Measurements from ENCODE around the gene CASKIN1.

The CASKIN1 gene

DNA sequence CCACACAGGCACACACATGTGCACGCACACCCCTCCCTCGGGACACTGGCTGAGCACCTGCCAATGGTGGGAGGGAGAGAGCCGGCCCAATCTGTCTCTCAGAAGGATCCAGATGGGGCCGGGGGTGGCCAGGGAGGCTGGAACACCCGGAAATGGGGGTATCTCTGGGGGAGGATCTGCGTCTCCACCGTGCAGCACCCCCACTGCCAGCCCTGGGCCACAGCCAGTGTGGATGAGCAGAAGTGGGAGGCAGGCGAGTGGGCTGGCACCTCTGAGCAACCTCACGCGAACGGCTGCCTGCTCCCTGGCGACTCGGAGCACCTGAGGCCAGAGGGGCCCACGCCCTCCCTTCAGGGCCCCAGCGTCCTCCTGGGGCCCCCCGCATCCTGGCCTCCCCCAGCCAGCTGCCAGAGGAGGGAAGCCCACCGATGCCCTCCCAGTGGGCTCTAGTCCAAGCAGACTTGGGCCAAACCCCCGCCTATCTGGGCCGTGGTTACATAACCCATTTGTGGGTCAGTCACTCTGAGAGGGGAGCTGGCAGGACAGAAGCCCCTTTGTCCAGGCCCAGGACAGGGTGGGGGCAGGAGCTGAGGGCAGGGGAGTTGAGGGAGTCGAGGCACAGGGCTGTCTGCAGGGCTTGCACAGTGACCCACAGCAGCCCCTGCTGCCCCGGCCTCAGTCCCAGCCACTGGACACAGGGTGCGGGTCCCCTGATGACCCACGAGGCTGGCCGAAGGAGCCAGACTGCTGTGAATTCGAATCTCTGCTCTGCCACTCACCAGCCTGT, 5.6 kb downstream of the CASKIN1 start:
- DNase-seq = no peak

DNA sequence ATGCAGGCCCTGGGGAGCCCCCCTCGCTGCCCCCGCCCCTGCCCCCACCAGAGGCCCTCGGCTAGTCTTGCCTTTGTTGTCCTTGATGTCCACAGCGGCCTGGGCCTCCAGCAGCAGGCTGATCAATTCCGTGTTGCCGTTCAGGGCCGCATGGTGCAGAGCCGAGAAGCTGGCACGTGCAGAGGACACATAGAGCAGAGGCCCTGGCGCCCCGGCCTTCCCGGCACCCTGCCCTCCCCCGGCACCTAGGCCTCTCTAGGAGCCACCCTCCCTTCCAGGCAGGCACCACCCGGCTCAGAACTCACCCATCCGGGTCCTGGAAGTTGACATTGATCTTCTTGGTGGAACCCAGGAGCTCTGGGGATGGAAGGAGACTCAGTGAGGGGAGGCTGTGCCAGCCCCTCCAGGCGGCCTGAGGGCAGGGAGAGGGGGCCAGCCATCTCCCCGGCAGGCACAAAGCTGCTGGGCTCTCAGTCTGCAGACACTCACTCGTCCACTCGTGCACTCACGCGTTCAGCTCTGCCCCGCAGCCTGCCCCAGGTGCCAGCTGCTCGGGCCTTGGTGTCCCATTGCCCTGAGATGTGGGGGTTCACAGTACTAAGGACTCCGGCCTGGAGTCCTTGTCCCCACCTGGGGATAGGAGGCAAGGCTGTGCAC, 6.3 kb downstream of the CASKIN1 start:
- DNase-seq = no peak

DNA sequence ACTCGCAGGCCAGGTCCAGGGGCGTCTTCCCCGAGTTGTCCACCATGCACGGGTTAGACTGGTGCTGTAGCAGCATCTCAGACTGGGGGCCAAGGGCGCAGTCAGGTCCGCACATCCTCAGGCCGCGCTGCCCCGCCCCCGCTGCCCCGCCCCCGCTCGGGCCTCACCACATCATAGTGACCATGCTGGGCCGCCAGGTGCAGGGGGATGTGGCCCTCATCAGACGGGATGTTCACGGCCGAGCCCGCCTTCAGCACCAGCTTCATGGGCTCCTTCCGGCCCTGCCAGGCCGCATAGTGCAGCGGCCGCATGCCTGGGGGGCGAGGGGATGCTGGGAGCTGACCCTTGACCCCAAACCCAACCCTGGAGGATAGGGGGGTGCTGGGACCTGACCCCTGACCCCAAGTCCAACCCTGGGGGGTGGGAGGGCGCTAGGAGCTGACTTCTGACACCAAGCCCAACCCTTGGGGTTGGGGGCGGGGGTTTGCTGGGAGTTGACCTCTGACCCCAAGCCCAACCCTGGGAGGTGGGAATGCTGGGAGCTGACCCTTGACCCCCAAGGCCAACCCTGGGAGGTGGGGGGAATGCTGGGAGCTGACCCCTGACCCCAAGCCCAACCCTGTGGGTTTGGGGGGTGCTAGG, 7.0 kb downstream of the CASKIN1 start:
- DNase-seq = no peak

DNA sequence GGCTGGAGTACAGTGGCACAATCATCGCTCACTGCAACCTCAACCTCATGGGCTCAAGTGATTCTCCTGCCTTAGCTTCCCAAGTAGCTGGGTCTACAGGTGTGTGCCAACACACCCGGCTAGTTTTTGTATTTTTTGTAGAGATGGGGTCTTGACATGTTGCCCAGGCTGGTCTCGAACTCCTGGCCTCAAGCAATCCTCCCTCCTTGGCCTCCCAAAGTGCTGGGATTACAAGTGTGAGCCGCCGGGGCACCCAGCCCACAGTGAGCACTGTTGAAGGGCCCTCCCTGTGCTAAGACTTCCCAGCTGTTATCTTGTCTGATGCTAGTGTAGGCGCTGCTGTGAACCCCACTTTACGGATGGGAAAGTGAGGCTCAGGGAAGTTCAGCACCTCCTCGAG, 8.0 kb downstream of the CASKIN1 start:
- no peak for DNase-seq

DNA sequence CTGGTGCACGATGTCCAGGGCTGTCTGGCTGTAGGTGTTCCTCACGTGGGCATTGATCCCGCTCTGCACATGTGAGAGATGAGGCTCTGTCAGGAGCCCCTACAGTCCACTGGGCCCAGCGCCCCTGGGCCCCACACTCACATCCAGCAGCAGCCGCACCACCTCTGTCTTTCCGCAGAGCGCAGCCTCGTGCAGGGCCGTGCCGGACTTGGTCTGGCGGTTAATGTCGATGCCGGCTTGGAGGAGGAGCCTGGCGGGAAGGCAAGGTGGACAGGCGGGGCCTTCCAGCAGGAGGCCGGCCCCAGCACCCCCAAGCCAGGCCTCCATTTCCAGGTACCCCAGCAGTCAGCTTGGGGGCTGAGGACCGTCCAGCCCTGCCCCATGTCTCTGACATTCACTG, 9.2 kb downstream of the CASKIN1 start:
- no peak for DNase-seq

- no peak for DNase-seq
These were observed 9.9 kb downstream of the CASKIN1 start for GRCh38 chr16:2186505-2186904.

DNA sequence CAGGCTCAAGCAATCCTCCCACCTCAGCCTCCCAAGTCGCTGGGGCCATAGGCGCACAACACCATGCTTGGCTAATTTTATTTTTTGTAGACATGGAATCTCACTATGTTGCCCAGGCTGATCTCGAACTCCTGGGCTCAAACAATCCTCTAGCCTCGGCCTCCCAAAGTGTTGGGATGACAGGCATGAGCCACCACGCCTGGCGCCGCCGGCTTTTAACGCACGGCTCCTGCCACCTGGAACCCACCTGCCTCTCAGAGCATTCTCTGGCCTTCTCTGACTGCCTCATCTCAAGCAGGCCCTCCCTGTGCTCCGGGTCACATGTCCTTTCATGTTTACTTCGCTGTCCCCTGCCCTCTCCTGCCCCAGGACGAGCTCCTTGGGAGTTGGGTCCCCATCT, 10.3 kb downstream of the CASKIN1 start:
- no peak for DNase-seq

DNA sequence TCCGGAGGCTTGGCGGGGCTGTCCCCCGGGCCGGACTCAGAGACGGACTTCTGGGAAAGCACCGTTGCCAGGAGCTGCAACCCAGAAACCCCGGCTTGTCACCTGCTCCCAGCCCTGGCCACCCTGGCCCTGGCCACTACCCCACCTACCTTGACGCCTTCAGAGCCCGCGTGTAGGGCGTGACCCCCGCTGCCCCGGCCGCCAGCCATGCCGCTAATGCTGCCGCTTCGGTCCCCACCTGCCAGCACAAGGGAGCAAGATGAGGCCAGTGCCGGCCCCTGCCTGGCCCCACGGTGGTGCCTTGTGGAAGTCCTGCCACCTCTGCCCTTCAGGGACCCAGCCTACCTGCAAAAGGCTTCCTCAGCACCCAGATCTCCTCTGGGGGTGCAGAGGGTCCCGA, 11.4 kb downstream of the CASKIN1 start:
- DNase-seq = no peak

DNA sequence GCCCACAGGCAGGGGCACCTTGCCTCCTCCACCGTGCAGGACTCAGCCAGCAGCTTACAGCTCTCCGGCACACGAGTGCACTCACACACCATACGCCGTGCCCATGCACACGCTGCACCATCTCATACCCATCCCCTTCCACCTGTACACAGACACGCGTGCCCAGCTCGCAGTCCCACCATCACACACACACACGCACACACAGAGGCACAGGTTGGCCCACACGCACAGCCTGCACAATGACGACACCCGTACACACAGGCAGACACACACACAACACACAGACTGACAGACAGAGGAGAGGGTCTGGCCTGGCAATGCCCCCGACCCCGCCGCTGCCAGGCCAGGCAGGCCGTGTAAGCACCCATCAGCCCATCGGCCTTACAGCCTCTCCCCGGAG, 12.1 kb downstream of the CASKIN1 start:
- DNase-seq = no peak

DNA sequence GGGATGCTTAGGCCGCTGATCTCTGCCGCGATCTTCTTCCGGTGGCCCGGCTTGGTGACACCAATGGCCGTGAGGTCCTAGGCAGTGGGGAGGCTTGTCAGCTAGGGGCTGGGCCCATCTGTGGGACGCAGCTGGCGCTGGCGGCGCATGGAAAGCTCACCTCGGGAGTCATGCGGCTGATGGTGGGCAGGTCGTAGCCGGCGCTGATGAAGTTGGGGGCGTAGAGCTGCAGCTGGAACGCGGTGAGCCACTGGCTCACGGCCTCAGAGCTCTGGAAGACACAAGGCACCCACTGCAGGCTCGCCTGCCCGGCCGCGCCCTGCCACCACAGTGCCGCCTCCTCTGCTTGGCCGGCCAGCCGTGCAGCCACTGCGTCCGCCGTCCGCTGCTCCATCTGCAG, 12.7 kb downstream of the CASKIN1 start:
- no peak for DNase-seq

- no peak for DNase-seq
These were observed 14.5 kb downstream of the CASKIN1 start for GRCh38 chr16:2181952-2182351.

- DNase-seq = no peak
These were observed 15.2 kb downstream of the CASKIN1 start for GRCh38 chr16:2180962-2181923.

- DNase-seq = no peak
These were observed 15.9 kb downstream of the CASKIN1 start for GRCh38 chr16:2180461-2180860.

DNA sequence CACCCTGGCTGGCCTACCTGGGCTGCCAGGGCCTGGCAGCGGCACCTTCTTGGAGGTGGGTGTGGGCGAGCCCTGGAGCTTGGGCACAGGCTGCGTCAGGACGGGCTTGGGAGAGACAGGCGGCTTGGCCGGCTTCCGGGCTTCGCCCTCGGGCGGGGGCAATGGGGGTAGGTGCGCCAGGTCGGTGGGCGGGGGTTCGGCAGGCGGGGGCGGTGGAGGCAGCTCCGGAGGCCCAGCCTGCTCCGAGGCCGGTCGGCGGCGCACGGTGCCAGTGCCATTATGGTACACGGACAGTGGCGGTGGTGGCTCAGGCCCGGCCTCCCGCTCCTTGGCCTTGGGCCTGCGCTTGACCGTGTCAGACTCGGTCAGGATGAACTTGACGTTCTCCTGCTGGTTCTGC, 16.8 kb downstream of the CASKIN1 start:
- DNase-seq = no peak

DNA sequence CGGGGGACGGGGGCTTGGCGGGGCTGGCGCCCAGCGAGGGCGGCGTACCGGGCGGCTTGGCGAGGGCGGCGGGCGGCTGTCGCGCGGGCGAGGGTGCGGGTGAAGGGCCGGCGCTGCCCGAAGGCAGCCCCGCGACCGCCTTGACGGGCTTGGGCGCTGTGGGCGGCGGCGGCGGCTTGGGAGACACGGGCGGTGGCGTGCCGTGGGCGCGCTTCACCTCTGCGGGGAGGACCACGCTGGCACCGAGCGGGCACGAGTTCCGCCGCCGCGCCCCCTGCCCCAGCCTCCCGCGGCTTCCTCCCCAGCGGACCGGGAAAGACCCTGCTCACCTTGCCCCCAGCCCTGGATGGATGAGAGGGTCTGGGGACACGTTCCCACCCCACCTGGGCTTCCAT, 17.3 kb downstream of the CASKIN1 start:
- no peak for DNase-seq

DNA sequence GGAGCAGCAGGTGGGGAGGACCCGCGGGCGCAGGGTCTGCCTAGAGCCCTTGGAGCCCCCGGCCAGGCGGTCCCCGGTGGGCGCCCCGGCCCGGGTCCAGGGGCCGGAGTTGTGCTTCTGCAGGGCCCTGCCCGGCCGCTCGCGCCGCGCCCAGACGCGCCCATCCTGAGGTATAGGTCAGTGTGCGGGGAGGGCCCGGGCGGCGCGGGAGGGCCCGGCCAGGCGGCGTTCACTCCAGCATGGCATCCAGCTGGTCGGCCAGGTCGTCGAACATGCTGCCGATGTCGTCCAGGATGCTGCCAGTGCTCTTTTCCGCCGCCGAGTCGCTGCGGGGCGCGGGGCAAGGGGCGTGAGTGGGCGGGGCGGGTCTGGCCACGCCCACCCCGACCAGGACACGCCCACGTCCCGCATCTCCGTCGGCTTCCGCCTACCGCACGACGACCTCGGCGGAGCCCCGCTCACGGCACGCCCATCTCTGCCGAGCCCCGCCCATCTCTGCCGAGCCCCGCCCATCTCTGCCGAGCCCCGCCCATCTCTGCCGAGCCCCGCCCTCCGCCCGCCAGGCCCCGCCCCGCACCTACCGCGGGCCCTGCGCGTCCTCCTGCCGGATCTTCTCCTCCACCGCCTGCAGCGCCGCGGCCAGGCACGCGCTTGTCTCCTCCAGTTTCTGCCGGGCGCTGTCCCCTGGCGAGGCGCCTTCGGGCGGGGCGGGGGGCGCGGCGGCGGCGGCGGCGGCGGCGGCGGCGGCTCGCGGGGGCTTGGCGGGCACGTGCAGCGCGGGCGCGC, 17.9 kb downstream of the CASKIN1 start:
- no peak for DNase-seq

DNA sequence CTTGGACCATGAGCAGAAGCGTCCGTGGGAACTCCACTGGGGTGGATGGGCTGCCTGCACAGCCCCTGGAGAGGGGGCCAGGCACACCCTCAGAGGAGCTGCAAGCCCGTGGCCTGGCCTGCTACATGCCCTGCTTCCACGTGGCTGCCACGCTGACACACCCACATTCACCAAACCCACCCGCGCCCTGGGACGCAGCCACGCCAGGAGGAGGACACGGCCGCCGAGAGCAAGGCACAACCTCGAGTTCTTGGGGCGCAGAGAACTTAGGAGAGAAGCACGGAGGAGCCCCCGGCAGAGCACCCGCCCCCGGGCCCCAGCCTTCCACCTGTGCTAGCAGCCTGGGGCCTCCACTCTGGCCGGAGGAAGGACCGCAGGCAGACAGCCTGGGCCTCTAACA, 18.8 kb downstream of the CASKIN1 start:
- no peak for DNase-seq

- no peak for DNase-seq
These were observed 19.3 kb downstream of the CASKIN1 start for GRCh38 chr16:2177101-2177500.

DNA sequence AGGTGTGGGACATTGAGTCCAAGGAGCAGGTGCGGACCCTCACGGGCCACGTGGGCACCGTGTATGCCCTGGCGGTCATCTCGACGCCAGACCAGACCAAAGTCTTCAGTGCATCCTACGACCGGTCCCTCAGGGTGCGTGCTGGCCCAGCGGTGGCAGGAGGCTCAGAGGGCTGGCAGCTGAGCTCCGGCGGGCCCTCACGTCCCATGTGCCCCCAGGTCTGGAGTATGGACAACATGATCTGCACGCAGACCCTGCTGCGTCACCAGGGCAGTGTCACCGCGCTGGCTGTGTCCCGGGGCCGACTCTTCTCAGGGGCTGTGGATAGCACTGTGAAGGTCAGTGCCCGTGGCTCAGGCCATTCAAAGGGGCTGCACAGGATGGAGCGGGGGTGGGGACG, 20.4 kb downstream of the CASKIN1 start:
- no peak for DNase-seq

DNA sequence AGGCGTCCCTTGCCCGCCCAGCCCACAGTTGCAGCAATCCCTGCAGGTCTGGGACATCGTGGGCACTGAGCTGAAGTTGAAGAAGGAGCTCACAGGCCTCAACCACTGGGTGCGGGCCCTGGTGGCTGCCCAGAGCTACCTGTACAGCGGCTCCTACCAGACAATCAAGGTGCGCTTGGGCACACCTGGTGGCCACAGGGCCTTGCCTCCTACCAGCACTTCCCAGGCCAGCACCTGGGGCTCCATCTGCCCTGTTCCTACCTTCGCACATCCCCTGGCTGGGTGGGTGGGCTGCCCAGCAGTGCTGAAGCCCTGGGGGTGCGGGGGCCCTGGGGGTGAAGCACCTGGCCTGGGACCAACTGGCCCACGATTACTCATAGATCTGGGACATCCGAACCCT, 21.0 kb downstream of the CASKIN1 start:
- no peak for DNase-seq

GRCh38 chr16:2174396-2175131, 21.8 kb downstream of the CASKIN1 start:
- no peak for DNase-seq

- no peak for DNase-seq
These were observed 22.5 kb downstream of the CASKIN1 start for GRCh38 chr16:2173916-2174315.
